HepG2 (cell line): ENCODE data around the gene MRPS7. TPM values are rescaled to one million over a fixed set of nuclear protein-coding genes. Genes with fewer than 3 reads are reported as not detected.

Experiments
- FOXC1 ChIP-seq: sonication (generic); formaldehyde crosslinking; IDR thresholded peaks from 2 replicates; pipeline ENCODE4 v1.8.0; 2022; ENCODE audit warnings: mild to moderate bottlenecking, missing genetic modification reagents, borderline replicate concordance
- HCFC1 ChIP-seq: fragments of 150-350 bp; IDR thresholded peaks from 2 replicates; pipeline ENCODE4 v1.6.1; 2014; ENCODE audit warnings: low read depth, low read length
- HNRNPUL1 ChIP-seq: fragments of 200-400 bp; formaldehyde crosslinking; IDR thresholded peaks from 2 replicates; pipeline ENCODE4 v1.6.1; 2017; ENCODE audit warnings: low read depth, mild to moderate bottlenecking, low read length, moderate library complexity
- IRF2 ChIP-seq: IDR thresholded peaks from 2 replicates; pipeline ENCODE4 v1.6.1; 2018; ENCODE audit warnings: missing genetic modification reagents, missing compliant biosample characterization
- NRL ChIP-seq: sonication (generic); formaldehyde crosslinking; IDR thresholded peaks from 2 replicates; pipeline ENCODE4 v1.5.0; 2020; ENCODE audit warnings: missing genetic modification reagents, mild to moderate bottlenecking, moderate library complexity, borderline replicate concordance
- SAP130 ChIP-seq: IDR thresholded peaks from 2 replicates; pipeline ENCODE4 v1.6.1; 2016; ENCODE audit warnings: low read depth
- SRY ChIP-seq: sonication (generic); formaldehyde crosslinking; IDR thresholded peaks from 2 replicates; pipeline ENCODE4 v1.8.0; 2022; ENCODE audit warnings: mild to moderate bottlenecking, missing genetic modification reagents
- STAG1 ChIP-seq: sonication (generic); formaldehyde crosslinking; IDR thresholded peaks from 2 replicates; pipeline ENCODE4 v1.4.0; 2020; ENCODE audit warnings: missing genetic modification reagents
- XRCC5 ChIP-seq: fragments of 200-400 bp; formaldehyde crosslinking; optimal IDR thresholded peaks from 2 replicates; pipeline ENCODE3; 2017; ENCODE audit warnings: mild to moderate bottlenecking, low read length
- YEATS4 ChIP-seq: sonication (generic); formaldehyde crosslinking; IDR thresholded peaks from 2 replicates; pipeline ENCODE4 v1.4.0; 2020; ENCODE audit warnings: missing genetic modification reagents, borderline replicate concordance
- ZBTB34 ChIP-seq: sonication (generic); formaldehyde crosslinking; IDR thresholded peaks from 2 replicates; pipeline ENCODE4 v1.8.0; 2022; ENCODE audit warnings: mild to moderate bottlenecking, missing genetic modification reagents
- ZNF251 ChIP-seq: sonication (generic); formaldehyde crosslinking; IDR thresholded peaks from 2 replicates; pipeline ENCODE4 v1.9.0; 2021; ENCODE audit warnings: mild to moderate bottlenecking, missing genetic modification reagents
- ZNF292 ChIP-seq: sonication (generic); formaldehyde crosslinking; IDR thresholded peaks from 2 replicates; pipeline ENCODE4 v1.8.1; 2022; ENCODE audit warnings: mild to moderate bottlenecking, low read depth, missing genetic modification reagents, borderline replicate concordance
- ZNF335 ChIP-seq: sonication (generic); formaldehyde crosslinking; IDR thresholded peaks from 2 replicates; pipeline ENCODE4 v1.4.0; 2020; ENCODE audit warnings: missing genetic modification reagents
- ZNF552 ChIP-seq: sonication (generic); formaldehyde crosslinking; IDR thresholded peaks from 2 replicates; pipeline ENCODE4 v1.9.0; 2022; ENCODE audit warnings: missing genetic modification reagents, mild to moderate bottlenecking, borderline replicate concordance
- ZNF644 ChIP-seq: IDR thresholded peaks from 2 replicates; pipeline ENCODE4 v1.6.1; 2016; ENCODE audit warnings: low read depth
- ZSCAN22 ChIP-seq: sonication (generic); formaldehyde crosslinking; IDR thresholded peaks from 2 replicates; pipeline ENCODE4 v1.4.0; 2020; ENCODE audit warnings: mild to moderate bottlenecking, missing genetic modification reagents
- polyA plus RNA-seq, 8 experiments: library from polyadenylated mRNA; depleted of rRNA in 3 of 8; stranded (reverse) in 7 of 8; unstranded in 1 of 8; fragments of >200 nt; fragmentation: Illumina TruSeq in 4 of 8; extraction: Trizol in 4 of 8; gene quantifications; 2 replicates each; pipeline versions ENCODE4 v1.2.1 to v1.2.3, GENCODE V29; 2011 to 2016; ENCODE audit warnings: low read depth in 4 of 8, missing spikeins in 1 of 8, mixed read lengths in 1 of 8; ENCODE audit not compliant: insufficient read depth in 1 of 8
- total RNA-seq, 5 experiments: library from RNA; depleted of rRNA; stranded (reverse); fragments of >200 nt; fragmentation: Illumina TruSeq; extraction: Trizol; gene quantifications; 2 replicates each; pipeline ENCODE4 v1.2.3, GENCODE V29; 2016; ENCODE audit warnings: low read depth in 1 of 5
- TF ChIP-seq, protein P1 (sequence below), 2 experiments: fragments of 450-650 bp in 1 of 2; sonication (generic) in 1 of 2; formaldehyde crosslinking; IDR thresholded peaks; 2 replicates each; pipeline versions ENCODE4 v1.5.0 to v1.8.0; 2020 to 2022; ENCODE audit warnings: mild to moderate bottlenecking in 1 of 2, missing genetic modification reagents in 1 of 2
- TF ChIP-seq, protein P2 (sequence below): sonication (generic); formaldehyde crosslinking; IDR thresholded peaks from 2 replicates; pipeline ENCODE4 v1.4.0; 2020; ENCODE audit warnings: missing genetic modification reagents
- TF ChIP-seq, protein P3 (sequence below): IDR thresholded peaks from 2 replicates; pipeline ENCODE4 v1.6.1; 2016; ENCODE audit warnings: missing compliant biosample characterization, missing genetic modification reagents, borderline replicate concordance
- TF ChIP-seq, protein P4 (sequence below): sonication (generic); formaldehyde crosslinking; IDR thresholded peaks from 2 replicates; pipeline ENCODE4 v1.4.0; 2020; ENCODE audit warnings: low read depth, missing genetic modification reagents

MRPS7 gene
- total and polyA plus RNA-seq, 2 of the 13 experiments (the other 11 are each of a cell fraction or from before 2014, with no cell fraction given): 97.0 to 162 TPM

DNA sequence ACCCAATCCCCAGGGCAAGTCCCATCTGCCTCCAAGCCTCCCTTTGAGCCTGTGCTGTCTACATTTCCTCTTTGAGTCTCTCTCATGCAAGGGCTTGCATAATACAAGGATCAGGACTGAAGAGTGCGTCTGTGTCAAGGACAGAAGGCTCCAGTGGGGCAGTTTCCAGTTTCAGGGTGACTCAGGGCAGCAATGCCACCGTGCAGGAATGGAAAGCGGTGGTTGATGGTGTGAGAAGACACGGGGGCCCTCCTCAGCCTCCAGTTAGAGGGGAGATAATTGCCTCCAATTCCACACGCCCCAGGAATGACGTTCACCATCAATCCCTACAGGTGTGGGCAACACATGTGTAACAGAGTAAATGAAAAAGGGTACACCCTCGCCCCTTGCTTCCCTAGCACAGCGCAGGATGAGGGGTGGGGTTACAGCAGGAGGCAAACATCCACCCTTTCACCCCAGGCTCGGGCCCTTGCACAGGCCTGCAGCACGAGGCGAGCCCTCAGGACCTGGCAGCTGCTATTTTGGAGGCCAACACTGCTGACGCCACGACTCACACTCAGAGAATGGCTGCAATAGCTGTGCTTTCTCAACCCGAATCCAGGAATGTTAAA, 52.4 kb downstream of the MRPS7 start (continued):
- TF ChIP-seq ZBTB34 (no peak), ZNF292 (peak; percentile 79; the same call in 1 of the 2 replicates), FOXC1 (CRISPR knock-in tag) (peak; percentile 66; the same call in 1 of the 2 replicates), HNRNPUL1 (no peak), STAG1 (CRISPR knock-in tag) (peak; percentile 5; the same call in 1 of the 2 replicates), XRCC5 (no peak), YEATS4 (CRISPR knock-in tag) (no peak), ZNF552 (CRISPR knock-in tag) (0 out of 2 replicates have a peak, but pooled peaks have one; percentile 38), ZNF644 (CRISPR knock-in tag) (peak; percentile 64; the same call in 1 of the 2 replicates), NRL (CRISPR knock-in tag) (peak; percentile 67; the same call in 1 of the 2 replicates), SRY (CRISPR knock-in tag) (0 out of 2 replicates have a peak, but pooled peaks have one; percentile 68), ZSCAN22 (CRISPR knock-in tag) (no peak), SAP130 (CRISPR knock-in tag) (peak; percentile 57), HCFC1 (no peak), ZNF335 (CRISPR knock-in tag) (peak; percentile 43; the same call in 1 of the 2 replicates), IRF2 (peak; percentile 39; the same call in 1 of the 2 replicates), ZNF251 (CRISPR knock-in tag) (no peak)
- TF ChIP-seq, protein P1, sequence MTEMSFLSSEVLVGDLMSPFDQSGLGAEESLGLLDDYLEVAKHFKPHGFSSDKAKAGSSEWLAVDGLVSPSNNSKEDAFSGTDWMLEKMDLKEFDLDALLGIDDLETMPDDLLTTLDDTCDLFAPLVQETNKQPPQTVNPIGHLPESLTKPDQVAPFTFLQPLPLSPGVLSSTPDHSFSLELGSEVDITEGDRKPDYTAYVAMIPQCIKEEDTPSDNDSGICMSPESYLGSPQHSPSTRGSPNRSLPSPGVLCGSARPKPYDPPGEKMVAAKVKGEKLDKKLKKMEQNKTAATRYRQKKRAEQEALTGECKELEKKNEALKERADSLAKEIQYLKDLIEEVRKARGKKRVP (CRISPR knock-in tag; IDR thresholded peaks at IDR 0.05): peak in 1 of 2 experiments; percentile 28; a peak in 1 of 4 replicates
- TF ChIP-seq, protein P2, sequence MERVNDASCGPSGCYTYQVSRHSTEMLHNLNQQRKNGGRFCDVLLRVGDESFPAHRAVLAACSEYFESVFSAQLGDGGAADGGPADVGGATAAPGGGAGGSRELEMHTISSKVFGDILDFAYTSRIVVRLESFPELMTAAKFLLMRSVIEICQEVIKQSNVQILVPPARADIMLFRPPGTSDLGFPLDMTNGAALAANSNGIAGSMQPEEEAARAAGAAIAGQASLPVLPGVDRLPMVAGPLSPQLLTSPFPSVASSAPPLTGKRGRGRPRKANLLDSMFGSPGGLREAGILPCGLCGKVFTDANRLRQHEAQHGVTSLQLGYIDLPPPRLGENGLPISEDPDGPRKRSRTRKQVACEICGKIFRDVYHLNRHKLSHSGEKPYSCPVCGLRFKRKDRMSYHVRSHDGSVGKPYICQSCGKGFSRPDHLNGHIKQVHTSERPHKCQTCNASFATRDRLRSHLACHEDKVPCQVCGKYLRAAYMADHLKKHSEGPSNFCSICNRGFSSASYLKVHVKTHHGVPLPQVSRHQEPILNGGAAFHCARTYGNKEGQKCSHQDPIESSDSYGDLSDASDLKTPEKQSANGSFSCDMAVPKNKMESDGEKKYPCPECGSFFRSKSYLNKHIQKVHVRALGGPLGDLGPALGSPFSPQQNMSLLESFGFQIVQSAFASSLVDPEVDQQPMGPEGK (CRISPR knock-in tag): peak; percentile 16; the same call in 1 of the 2 replicates
- TF ChIP-seq, protein P3, sequence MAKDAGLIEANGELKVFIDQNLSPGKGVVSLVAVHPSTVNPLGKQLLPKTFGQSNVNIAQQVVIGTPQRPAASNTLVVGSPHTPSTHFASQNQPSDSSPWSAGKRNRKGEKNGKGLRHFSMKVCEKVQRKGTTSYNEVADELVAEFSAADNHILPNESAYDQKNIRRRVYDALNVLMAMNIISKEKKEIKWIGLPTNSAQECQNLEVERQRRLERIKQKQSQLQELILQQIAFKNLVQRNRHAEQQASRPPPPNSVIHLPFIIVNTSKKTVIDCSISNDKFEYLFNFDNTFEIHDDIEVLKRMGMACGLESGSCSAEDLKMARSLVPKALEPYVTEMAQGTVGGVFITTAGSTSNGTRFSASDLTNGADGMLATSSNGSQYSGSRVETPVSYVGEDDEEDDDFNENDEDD: no peak
- TF ChIP-seq, protein P4, sequence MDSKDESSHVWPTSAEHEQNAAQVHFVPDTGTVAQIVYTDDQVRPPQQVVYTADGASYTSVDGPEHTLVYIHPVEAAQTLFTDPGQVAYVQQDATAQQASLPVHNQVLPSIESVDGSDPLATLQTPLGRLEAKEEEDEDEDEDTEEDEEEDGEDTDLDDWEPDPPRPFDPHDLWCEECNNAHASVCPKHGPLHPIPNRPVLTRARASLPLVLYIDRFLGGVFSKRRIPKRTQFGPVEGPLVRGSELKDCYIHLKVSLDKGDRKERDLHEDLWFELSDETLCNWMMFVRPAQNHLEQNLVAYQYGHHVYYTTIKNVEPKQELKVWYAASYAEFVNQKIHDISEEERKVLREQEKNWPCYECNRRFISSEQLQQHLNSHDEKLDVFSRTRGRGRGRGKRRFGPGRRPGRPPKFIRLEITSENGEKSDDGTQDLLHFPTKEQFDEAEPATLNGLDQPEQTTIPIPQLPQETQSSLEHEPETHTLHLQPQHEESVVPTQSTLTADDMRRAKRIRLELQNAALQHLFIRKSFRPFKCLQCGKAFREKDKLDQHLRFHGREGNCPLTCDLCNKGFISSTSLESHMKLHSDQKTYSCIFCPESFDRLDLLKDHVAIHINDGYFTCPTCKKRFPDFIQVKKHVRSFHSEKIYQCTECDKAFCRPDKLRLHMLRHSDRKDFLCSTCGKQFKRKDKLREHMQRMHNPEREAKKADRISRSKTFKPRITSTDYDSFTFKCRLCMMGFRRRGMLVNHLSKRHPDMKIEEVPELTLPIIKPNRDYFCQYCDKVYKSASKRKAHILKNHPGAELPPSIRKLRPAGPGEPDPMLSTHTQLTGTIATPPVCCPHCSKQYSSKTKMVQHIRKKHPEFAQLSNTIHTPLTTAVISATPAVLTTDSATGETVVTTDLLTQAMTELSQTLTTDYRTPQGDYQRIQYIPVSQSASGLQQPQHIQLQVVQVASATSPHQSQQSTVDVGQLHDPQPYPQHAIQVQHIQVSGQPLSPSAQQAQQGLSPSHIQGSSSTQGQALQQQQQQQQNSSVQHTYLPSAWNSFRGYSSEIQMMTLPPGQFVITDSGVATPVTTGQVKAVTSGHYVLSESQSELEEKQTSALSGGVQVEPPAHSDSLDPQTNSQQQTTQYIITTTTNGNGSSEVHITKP (CRISPR knock-in tag): no peak
